Measurements from ENCODE around the gene GOLGA2.

DNA sequence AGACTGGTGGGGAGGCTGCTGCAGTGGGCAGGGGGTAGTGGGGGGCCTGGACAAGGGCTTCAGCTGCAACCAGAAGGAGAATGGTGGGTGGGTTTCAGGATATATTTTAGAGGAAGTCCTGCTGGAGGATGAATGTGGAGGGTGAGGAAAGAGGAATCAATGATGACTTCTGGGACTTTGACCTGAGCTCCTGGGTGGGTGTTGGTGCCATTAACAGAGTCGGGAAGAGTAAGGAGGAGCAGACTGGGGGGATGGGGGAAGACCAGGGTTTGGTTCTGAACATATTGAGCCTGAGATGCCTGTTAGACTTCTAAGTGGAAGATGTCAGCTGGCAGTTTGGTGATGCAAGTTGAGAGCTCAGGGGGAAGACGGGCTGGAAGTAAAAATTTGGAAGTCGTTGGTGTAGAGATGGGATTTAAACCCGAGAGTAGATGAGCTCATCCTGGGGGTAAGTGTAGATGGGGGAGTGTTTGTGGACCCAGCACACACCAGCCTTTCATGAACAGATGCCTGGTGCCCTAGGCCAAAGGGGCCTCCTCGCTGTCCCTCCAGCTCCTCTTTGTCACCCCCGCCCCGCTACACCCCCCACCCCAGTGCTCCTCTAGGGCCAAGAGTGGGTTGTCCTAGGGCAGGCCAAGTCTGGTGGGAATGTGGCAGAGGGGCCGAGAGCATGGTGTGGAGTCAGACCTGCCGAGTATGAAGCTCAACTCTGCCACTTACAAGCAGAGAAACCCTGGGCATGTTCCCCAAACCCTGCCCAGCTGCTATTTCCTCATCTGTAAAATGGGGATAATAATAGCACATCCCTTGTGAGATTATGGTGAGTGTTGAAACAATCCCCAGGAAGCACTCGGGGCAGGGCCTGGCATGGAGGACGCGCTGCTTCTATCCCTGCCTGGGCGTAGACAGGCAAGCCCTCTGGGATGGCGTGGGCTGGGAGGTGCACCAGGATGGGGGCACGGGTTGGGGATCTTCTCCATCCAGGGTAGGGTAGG lies 68.6 kb downstream of the GOLGA2 start:
- TF ChIP-seq, protein P1, sequence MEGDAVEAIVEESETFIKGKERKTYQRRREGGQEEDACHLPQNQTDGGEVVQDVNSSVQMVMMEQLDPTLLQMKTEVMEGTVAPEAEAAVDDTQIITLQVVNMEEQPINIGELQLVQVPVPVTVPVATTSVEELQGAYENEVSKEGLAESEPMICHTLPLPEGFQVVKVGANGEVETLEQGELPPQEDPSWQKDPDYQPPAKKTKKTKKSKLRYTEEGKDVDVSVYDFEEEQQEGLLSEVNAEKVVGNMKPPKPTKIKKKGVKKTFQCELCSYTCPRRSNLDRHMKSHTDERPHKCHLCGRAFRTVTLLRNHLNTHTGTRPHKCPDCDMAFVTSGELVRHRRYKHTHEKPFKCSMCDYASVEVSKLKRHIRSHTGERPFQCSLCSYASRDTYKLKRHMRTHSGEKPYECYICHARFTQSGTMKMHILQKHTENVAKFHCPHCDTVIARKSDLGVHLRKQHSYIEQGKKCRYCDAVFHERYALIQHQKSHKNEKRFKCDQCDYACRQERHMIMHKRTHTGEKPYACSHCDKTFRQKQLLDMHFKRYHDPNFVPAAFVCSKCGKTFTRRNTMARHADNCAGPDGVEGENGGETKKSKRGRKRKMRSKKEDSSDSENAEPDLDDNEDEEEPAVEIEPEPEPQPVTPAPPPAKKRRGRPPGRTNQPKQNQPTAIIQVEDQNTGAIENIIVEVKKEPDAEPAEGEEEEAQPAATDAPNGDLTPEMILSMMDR (IDR thresholded peaks at IDR 0.05): no peak
- TF ChIP-seq POLR2A (IDR thresholded peaks at IDR 0.05): no peak

Measured in right lobe of liver (tissue), 4 donors.